GM19372 (cell line): ENCODE results near the gene NDRG3.
"Not testable (repeated sequence)": the region's sequence is repeated elsewhere in the genome, so short reads cannot be mapped to it uniquely, and the experiment has no call there.

Experiments
- ATAC-seq: cut with Tn5 transposase; IDR thresholded peaks from one replicate; pipeline ENCODE4 v1.9.1; 2021; ENCODE audit warnings: mild to moderate bottlenecking, low read depth, moderate library complexity; ENCODE audit not compliant: unreplicated experiment

Gene NDRG3

GRCh38 chr20:36614781-36615557 lies 130.9 kb downstream of the NDRG3 start:
- ATAC-seq = no peak

GRCh38 chr20:36613974-36614373 lies 131.9 kb downstream of the NDRG3 start:
- no peak for ATAC-seq

- no peak for ATAC-seq
These were observed 134.3 kb downstream of the NDRG3 start for GRCh38 chr20:36611625-36612024.

- not testable (repeated sequence) for ATAC-seq
These were observed 137.5 kb downstream of the NDRG3 start for GRCh38 chr20:36608388-36608728.

GRCh38 chr20:36607586-36608387 lies 138.1 kb downstream of the NDRG3 start:
- no peak for ATAC-seq

GRCh38 chr20:36606158-36607066 lies 139.5 kb downstream of the NDRG3 start:
- no peak for ATAC-seq

GRCh38 chr20:36605399-36606157 lies 140.3 kb downstream of the NDRG3 start, which contains the start of gene RAB5IF:
Gene RAB5IF, plus strand, starts transcription at chr20:36605779. Its CDS starts 173 bp downstream, at chr20:36605952.
- peak; percentile 86 for ATAC-seq

GRCh38 chr20:36604952-36605398 lies 140.9 kb downstream of the NDRG3 start:
- peak; percentile 21 for ATAC-seq
